Small intestine (tissue), 7 donors: Measurements from ENCODE around the gene IFRD2. TPM values are rescaled to one million over a fixed set of nuclear protein-coding genes. Genes with fewer than 3 reads are reported as not detected.
"Not testable (repeated sequence)": the region's sequence is repeated elsewhere in the genome, so short reads cannot be mapped to it uniquely, and the experiment has no call there.

ENCODE experiments used
- DNase-seq, 2 donors: peaks; one replicate each; pipeline versions ENCODE4 v3.0.0 to v3.0.0-alpha.2; 2013
- FAIRE-seq: peaks from 2 replicates; lab custom pipeline; 2012; peaks lifted over from hg19 to GRCh38; lab: Jason Lieb, UNC
- H3K27ac ChIP-seq, 3 donors: one replicate each; pipeline ENCODE4 v1.5.1; 2013; ENCODE audit warnings: low read length in 2 of 3, mild to moderate bottlenecking in 2 of 3, control low read depth in 1 of 3, inconsistent platforms in 1 of 3, low read depth in 1 of 3, moderate library complexity in 1 of 3
- H3K27me3 ChIP-seq, 3 donors: one replicate each; pipeline ENCODE4 v1.6.1; 2013; ENCODE audit warnings: low read length in 3 of 3, inconsistent platforms in 1 of 3; ENCODE audit not compliant: control insufficient read depth in 3 of 3, insufficient read depth in 3 of 3
- H3K36me3 ChIP-seq, 3 donors: one replicate each; pipeline ENCODE4 v1.6.1; 2013; ENCODE audit warnings: low read length in 3 of 3, inconsistent platforms in 1 of 3, low read depth in 1 of 3, mild to moderate bottlenecking in 1 of 3, moderate library complexity in 1 of 3; ENCODE audit not compliant: control insufficient read depth in 3 of 3, insufficient read depth in 2 of 3
- H3K4me1 ChIP-seq, 3 donors: one replicate each; pipeline ENCODE4 v1.6.1; 2013; ENCODE audit warnings: low read length in 2 of 3, inconsistent platforms in 1 of 3, low read depth in 1 of 3, mild to moderate bottlenecking in 1 of 3, moderate library complexity in 1 of 3; ENCODE audit not compliant: control insufficient read depth in 3 of 3, insufficient read depth in 2 of 3
- H3K4me3 ChIP-seq, 3 donors: one replicate each; pipeline ENCODE4 v1.5.1; 2013; ENCODE audit warnings: low read length in 3 of 3, control low read depth in 1 of 3, inconsistent platforms in 1 of 3, low read depth in 1 of 3, mild to moderate bottlenecking in 1 of 3, moderate library complexity in 1 of 3
- H3K9me3 ChIP-seq, 2 donors: one replicate each; pipeline ENCODE4 v1.6.1; 2013; ENCODE audit warnings: low read depth in 1 of 2, low read length in 1 of 2; ENCODE audit not compliant: control insufficient read depth in 2 of 2, insufficient read depth in 1 of 2
- WGBS, 3 donors: extraction: QIAGEN DNeasy Blood & Tissue Kit; methylation state at CpG; one replicate each; pipeline ENCODE4 v1.1.7; 2013; 5-methylcytosine and 5-hydroxymethylcytosine counted together
- polyA plus RNA-seq, 4 donors: library from polyadenylated mRNA; stranded (reverse) in 3 of 4; unstranded in 1 of 4; fragments of 200-250 nt in 3 of 4; fragments of 120-200 nt in 1 of 4; gene quantifications; one replicate each; pipeline versions ENCODE4 v1.2.1 to v1.2.3, GENCODE V29; 2013
- donor health status: healthy with polysubstance abuse.
- donor health status: control.
- donor health status: control.
- donor health status: Bipolar disorder and iron deficiency.
- donor health status: healthy.

The IFRD2 gene
- polyA plus RNA-seq, 4 donors: 46.3 to 93.4 (median 71.0) TPM

DNA sequence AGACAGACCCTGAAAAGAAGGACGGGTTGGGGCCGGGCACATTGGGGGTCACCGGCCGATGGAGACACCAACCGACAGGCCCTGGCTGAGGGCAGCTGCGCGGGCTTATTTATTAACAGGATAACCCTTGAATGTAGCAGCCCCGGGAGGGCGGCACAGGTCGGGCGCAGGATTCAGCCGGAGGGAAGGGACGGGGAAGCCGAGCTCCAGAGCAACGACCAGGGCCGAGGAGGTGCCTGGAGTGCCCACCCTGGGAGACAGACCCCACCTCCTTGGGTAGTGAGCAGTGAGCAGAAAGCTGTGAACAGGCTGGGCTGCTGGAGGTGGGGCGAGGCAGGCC is 15.5 kb downstream of the IFRD2 start:
- Histone ChIP-seq H3K27ac (no peak overlapping the region), H3K27me3 (peaks cover 0 to 28% (median 5%) of the 10 kb centered on the region in 3 donors), H3K4me1 (peaks cover 0 to 30% (median 0%) of the 10 kb centered on the region in 3 donors), H3K9me3 (no peaks in the 10 kb centered on the region), H3K4me3 (no peak overlapping the region), H3K36me3 (peaks cover 3 to 63% (median 9%) of the 10 kb centered on the region in 3 donors)
- DNase-seq: peak in 1 of 2 donors; percentile 43
- no peak for FAIRE-seq
- 65 to 78% (median 76%) methylated on average over 17 of the region's 17 CpGs for WGBS, 3 donors

GRCh38 chr3:50275996-50276761 is 16.1 kb downstream of the IFRD2 start:
- Histone ChIP-seq H3K4me3 (no peak overlapping the region), H3K4me1 (peaks cover 0 to 36% (median 0%) of the 10 kb centered on the region in 3 donors), H3K27me3 (peaks cover 0 to 28% (median 5%) of the 10 kb centered on the region in 3 donors), H3K27ac (no peak overlapping the region), H3K9me3 (no peaks in the 10 kb centered on the region), H3K36me3 (peaks cover 3 to 69% (median 9%) of the 10 kb centered on the region in 3 donors)
- WGBS, 3 donors: 60 to 79% (median 71%) methylated on average over 67 to 79 of the region's 79 CpGs
- no peak for FAIRE-seq
- DNase-seq: no peak

GRCh38 chr3:50275141-50275995 is 16.9 kb downstream of the IFRD2 start:
- peaks cover 0 to 28% (median 5%) of the 10 kb centered on the region in 3 donors for H3K27me3 ChIP-seq
- no peaks in the 10 kb centered on the region for H3K9me3 ChIP-seq
- no peak overlapping the region for H3K4me3 ChIP-seq
- no peak overlapping the region for H3K27ac ChIP-seq
- peaks cover 0 to 44% (median 0%) of the 10 kb centered on the region in 3 donors for H3K4me1 ChIP-seq
- H3K36me3 ChIP-seq: peaks cover 3 to 77% (median 9%) of the 10 kb centered on the region in 3 donors
- FAIRE-seq (no peak), DNase-seq (no peak)
- 58 to 85% (median 61%) methylated on average over 61 to 65 of the region's 65 CpGs for WGBS, 3 donors

- Histone ChIP-seq H3K36me3 (peaks cover 3 to 84% (median 9%) of the 10 kb centered on the region in 3 donors), H3K27me3 (peaks cover 0 to 28% (median 5%) of the 10 kb centered on the region in 3 donors), H3K27ac (no peak overlapping the region), H3K9me3 (no peaks in the 10 kb centered on the region), H3K4me1 (peaks cover 0 to 52% (median 0%) of the 10 kb centered on the region in 3 donors), H3K4me3 (no peak overlapping the region)
- 31 to 39% (median 35%) methylated on average over 25 to 26 of the region's 26 CpGs for WGBS, 3 donors
- FAIRE-seq (no peak), DNase-seq (peak; percentile 78 to 80)
Observed at GRCh38 chr3:50274371-50275104, 17.7 kb downstream of the IFRD2 start.

GRCh38 chr3:50273689-50274065 is 18.6 kb downstream of the IFRD2 start:
- peaks cover 0 to 59% (median 0%) of the 10 kb centered on the region in 3 donors for H3K4me1 ChIP-seq
- H3K9me3 ChIP-seq: no peaks in the 10 kb centered on the region
- DNase-seq (no peak), FAIRE-seq (no peak)
- no peak overlapping the region for H3K4me3 ChIP-seq
- peaks cover 0 to 28% (median 5%) of the 10 kb centered on the region in 3 donors for H3K27me3 ChIP-seq
- no peak overlapping the region for H3K27ac ChIP-seq
- peaks cover 3 to 81% (median 9%) of the 10 kb centered on the region in 3 donors for H3K36me3 ChIP-seq
- 59 to 67% (median 61%) methylated on average over 21 to 31 of the region's 31 CpGs for WGBS, 3 donors

DNA sequence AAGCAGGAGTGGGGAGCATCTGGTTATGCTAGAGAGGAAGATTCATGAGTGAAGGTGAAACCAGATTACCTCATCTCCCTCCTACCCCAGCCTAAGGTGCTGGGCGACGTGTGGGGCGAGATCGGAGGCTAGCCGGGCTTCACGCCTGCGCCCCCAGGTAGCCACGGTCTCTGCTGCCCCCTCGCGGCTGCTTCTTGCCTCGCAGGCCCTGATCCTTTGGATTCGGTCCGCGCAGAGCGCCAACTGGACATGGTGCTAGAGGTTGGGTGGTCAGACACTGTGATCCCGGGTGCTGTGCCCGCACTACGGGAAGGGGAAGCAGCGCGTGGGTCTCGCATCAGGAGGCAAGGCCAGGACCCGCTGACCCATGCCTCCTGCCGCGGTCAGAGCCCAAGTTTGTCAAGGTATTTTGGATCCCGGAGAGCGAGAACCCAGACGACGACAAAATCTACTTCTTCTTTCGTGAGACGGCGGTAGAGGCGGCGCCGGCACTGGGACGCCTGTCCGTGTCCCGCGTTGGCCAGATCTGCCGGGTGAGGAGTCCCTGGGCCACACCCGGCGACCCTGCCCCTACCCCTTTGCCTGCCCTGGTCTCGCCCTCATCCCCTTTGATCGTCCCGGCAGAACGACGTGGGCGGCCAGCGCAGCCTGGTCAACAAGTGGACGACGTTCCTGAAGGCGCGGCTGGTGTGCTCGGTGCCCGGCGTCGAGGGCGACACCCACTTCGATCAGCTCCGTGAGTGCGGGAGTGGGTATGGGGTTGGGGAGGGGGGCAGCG is 19.1 kb downstream of the IFRD2 start:
- Histone ChIP-seq H3K27me3 (peaks cover 0 to 28% (median 5%) of the 10 kb centered on the region in 3 donors), H3K9me3 (no peaks in the 10 kb centered on the region), H3K4me1 (peaks cover 0 to 65% (median under 1%) of the 10 kb centered on the region in 3 donors), H3K36me3 (peaks cover 3 to 75% (median 9%) of the 10 kb centered on the region in 3 donors), H3K4me3 (peak overlapping the region in 2 of 3 donors; percentile 14 to 31), H3K27ac (no peak overlapping the region)
- no peak for FAIRE-seq
- 1 to 5% (median 3%) methylated on average over 47 to 61 of the region's 61 CpGs for WGBS, 3 donors
- DNase-seq: peak; percentile 84 to 92

DNA sequence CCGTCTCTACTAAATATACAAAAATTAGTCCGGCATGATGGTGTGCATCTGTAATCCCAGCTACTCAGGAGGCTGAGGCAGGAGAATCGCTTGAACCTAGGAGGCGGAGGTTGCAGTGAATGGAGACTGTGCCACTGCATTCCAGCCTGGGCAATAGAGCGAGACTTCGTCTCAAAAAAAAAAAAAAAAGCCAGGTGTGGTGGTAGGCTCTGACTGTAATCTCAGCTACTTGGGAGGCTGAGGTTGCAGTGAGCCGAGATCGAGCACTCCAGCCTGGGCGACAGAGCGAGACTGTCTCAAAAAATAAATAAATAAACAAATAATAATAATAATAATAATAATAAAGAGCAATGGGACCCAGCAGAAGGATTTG is 19.7 kb downstream of the IFRD2 start:
- 65 to 70% (median 69%) methylated on average over 10 of the region's 10 CpGs for WGBS, 3 donors
- FAIRE-seq, H3K4me3 ChIP-seq, DNase-seq, H3K27ac ChIP-seq, H3K9me3 ChIP-seq: not testable (repeated sequence)
- Histone ChIP-seq H3K36me3 (peaks cover 3 to 70% (median 9%) of the 10 kb centered on the region in 3 donors), H3K4me1 (peaks cover 0 to 71% (median 4%) of the 10 kb centered on the region in 3 donors), H3K27me3 (peaks cover 0 to 28% (median 5%) of the 10 kb centered on the region in 3 donors)
